ENCODE data around the gene GPC6.

GPC6 gene

DNA sequence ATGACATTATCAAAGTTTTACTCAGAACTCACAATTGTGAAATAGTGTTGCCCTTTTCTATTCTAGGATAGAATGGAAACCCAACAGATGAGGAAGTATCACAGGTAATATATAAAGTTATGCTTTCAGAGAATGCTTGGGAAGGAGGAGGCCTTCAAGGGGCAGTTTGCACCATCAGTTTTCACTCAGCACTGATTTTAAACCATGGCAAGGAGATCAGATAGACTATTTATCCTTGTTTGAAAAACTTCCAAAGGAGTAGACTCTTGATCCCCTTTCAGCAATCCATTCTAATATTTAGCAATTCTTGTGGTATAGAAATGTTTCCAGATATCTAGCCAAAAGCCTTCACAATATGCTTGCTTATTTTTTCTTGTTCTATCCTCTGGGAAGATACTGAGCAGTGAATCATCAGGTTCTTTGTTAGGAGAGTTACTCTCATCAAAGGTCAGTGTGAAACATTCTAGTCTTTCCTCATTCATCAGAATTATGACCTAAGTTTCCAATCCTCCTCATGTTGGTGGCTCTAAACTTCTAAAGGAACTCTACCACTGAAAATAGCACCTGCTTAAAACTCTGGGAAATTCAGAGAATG, 3.8 kb downstream of the GPC6 start:
- DNase-seq (ENCODE audit: low read depth in 1 of 2, low spot score in 1 of 2), result no peak

- no peak for DNase-seq (ENCODE audit: low read depth in 1 of 2, low spot score in 1 of 2)
These were observed 5.3 kb downstream of the GPC6 start for GRCh38 chr13:93231867-93232266.

- DNase-seq (ENCODE audit: low read depth in 1 of 2, low spot score in 1 of 2), result no peak
These were observed 7.4 kb downstream of the GPC6 start for GRCh38 chr13:93233997-93234416.

DNA sequence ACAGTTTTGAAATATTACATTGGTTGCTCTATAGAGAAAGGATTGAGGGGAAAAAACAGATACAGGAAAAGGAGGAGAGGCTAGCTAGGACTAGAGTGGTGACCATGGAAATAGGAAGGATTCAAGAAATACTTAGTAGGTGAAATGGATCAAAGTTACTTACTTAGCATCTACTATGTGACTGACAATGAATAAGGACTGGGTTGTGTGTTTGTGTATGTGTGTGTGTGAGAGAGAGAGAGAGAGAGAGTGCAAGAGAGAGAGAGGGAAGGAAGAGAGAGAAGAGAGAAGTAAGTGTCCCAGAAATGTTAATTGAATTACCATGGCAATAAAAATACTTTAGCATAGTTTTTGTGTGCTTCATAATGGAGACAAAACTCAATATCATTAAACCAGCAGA, 7.9 kb downstream of the GPC6 start:
- no peak for DNase-seq (ENCODE audit: low read depth in 1 of 2, low spot score in 1 of 2)

DNA sequence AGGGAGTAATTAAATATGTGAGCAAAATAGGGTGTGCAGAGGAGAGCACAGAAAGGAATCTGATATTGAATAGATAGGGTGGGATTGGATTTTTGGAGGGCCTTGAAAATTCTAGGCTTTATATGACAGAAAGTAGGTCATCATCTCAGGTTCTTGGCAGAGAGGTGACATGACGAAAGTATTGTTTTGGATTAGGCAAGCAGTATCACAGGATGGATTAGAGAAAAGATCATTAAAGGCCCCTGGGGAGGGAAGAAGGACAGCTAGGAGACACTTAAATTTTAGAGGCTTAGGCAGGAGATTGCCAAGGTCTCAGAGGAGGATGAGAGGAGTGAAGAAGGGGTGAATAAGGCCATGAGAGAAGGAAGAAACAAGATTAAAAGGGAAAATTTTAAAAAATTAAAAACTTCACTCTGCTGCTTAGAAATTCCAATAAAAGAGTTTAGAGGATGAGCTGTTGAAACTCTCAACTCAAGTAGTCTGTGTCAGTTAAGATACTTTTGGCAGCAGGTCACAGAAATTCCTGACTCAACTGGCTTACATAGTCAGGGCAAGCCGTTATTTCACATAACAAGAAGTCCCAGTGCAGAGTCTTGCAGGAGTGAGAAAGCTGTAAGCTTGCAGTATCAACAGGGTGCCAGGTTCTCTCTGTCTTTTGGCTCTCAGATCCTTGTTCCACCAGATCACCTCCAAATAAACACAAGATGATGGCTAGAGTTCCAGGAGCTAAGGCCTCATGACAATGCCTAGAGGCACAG, 8.8 kb downstream of the GPC6 start:
- no peak for DNase-seq (ENCODE audit: low read depth in 1 of 2, low spot score in 1 of 2)

DNA sequence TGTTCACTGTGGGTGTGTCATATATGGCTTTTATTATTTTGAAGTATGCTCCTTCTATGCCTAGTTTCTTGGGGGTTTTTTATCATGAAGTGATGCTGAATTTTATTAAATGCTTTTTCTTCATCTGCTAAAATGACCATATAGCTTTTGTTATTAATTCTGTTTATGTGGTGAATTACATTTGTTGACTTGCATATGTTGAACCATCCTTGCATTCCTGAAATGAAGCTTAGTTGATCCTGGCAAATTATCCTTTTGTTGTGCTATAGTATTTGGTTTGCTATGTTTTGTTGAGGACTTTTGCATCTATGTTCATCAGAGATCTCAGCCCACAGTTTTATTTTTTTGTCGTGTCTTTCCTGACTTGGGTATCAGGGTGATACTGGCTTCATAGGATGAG, 12.1 kb downstream of the GPC6 start:
- no peak for DNase-seq (ENCODE audit: low read depth in 1 of 2, low spot score in 1 of 2)

DNA sequence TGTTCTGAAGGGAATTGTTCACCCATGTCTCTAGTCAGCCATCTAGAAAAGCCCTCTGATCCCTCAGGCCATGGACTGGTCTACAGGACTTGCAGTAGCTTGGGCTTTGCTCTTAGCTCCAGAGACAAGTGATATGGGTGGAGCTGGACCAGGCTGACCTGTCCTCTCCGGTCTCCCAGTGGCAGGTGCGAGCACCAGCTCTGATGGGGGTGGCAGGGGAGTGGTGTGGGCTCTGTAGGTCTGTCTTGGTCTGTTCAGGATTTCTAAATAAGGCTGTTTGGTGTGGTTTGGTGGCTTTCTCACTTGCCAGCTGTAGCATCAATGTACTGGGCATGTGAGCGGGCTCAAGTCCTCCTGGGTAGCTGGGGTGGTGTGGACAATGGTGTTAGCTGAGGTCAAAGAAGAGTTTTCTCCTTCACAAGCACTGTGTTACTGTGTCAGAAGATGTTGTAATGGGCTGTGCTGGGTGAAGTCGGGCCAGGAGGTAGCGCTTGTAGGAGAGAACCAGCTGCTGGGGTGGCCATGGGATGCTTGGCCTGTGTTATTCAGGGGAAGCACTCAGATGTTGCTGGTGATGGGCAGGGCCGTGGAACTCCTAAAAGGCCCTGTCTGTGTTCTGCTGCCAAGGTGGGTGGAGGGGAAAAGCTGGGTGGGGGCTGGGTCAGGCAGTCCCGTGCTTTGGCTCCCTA, 16.9 kb downstream of the GPC6 start:
- no peak for DNase-seq (ENCODE audit: low read depth in 1 of 2, low spot score in 1 of 2)

- DNase-seq (ENCODE audit: low read depth in 1 of 2, low spot score in 1 of 2), result no peak
These were observed 17.7 kb downstream of the GPC6 start for GRCh38 chr13:93244141-93244917.

- no peak for DNase-seq (ENCODE audit: low read depth in 1 of 2, low spot score in 1 of 2)
These were observed 18.3 kb downstream of the GPC6 start for GRCh38 chr13:93244918-93245280.

DNA sequence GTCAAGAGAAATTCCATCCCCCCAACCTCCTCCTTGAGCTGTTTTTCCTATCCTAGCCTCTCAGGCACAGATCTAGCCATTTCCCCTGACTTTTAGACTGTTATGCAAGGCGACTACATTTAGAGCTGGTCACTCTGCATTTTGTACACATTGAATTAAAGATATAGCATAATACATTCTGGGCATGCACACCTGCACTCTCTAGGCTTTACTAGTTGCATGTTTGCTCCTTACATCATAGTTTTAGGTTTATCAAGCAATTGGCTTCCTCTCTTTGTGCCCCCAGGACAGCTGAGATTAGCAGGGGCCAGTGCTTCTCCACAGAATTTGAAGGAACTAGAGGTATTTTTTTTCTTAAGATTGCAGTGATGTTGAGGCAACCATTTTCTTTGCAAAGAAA, 19.5 kb downstream of the GPC6 start:
- no peak for DNase-seq (ENCODE audit: low read depth in 1 of 2, low spot score in 1 of 2)

DNA sequence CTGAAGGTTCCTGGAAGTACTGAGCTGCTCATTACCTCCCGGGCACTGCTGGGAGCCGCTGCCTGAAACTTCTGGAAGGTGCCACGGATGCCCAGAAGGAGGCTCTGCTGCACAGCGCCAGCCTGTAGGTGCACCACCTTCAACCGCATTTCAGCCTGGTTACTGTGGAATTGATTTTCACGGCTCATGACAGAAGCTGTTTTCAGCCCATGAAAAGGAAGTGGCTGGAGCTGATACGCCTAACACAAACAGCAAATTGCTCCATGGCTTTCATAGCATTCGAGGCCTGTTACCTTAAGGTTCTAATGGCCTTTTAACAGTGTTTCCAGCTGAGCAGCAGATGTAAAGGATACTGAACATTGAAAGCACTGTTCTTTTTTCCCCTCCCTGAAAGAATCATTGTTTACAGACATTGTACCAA, 22.0 kb downstream of the GPC6 start:
- no peak for DNase-seq (ENCODE audit: low read depth in 1 of 2, low spot score in 1 of 2)

DNA sequence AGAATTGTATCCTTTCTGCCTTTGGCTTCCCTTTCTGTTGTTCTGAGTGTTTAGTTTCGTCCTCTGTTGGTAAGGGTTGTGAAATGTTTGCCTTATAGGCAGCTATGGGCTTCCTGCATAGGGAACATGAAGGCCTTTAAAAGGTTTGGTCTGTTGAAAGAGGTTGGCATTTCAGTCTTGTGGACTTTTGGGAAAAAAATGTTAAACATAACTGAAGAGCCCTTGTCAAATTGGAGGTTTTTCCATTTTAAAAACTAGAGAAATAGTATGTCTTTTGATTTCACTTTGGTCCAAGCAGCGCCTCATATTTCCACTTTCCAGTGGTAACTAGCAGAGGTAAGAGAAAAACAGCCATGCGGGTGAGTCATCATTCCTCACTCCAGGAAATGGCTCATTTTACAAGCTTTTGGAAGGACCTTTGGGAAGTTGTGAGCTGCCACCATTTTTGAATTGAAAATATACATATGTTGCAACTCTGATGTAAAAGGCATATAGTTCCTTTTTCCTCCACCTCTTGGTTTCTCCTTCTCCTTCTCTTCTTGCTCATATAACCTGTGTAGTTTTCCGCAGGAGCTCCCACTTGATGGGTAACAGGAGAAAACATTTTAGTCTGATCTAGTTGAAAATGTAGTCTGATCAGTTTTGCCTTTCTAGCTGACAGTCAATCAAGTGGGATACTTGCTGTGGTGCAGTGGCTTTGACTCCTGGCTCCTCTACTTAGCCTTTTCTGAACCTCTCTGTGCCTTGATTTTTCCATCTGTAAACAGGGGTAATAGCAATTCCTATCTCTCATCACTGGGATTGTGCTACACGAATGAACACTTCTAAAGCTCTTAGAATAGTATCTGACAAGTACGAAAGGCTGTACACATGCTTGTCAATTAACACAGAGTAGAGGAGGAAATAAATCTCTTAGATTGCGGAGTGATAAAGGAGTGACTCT, 23.0 kb downstream of the GPC6 start:
- no peak for DNase-seq (ENCODE audit: low read depth in 1 of 2, low spot score in 1 of 2)

DNA sequence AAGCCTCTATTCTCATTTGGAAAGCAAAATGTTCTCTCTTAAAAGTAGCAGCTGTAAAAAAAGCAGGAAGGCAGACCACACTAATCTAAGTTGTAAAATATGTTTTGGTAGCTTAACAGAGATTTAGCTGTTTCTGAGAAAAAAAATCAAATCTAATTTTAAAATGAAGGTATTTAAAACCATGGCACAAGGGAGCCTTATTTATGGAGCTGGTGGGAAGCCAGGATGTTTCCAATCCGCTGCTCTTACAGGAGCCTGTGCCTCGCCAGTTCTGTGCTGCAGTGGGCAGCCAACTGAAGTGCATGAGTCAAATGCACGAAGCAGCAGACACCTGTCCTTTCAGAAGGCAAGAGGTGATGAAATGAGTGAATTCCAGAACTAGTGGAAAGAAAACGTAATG, 28.2 kb downstream of the GPC6 start:
- DNase-seq (ENCODE audit: low read depth in 1 of 2, low spot score in 1 of 2), result no peak

DNA sequence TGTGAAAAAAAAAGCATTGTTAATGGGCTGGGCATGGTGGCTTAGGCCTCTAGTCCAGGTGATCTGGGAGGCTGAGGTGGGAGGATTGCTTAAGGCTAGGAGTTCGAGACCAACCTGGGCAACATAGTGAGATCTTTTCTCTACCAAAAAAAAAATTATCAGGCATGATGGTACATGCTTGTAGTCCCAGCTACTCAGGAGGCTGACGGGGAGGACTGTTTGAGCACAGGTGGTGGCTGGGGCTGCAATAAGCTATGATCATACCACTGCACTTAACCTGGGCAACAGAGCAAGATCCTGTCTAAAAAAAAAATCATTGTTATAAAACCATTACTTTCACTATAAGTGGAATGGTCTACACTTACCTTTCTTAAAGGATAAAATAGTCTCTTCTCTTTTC, 30.4 kb downstream of the GPC6 start:
- no peak for DNase-seq (ENCODE audit: low read depth in 1 of 2, low spot score in 1 of 2)

GRCh38 chr13:93259527-93260080, 33.0 kb downstream of the GPC6 start:
- no peak for DNase-seq (ENCODE audit: low read depth in 1 of 2, low spot score in 1 of 2)

GRCh38 chr13:93260591-93260990, 34.0 kb downstream of the GPC6 start:
- no peak for DNase-seq (ENCODE audit: low read depth in 1 of 2, low spot score in 1 of 2)

DNA sequence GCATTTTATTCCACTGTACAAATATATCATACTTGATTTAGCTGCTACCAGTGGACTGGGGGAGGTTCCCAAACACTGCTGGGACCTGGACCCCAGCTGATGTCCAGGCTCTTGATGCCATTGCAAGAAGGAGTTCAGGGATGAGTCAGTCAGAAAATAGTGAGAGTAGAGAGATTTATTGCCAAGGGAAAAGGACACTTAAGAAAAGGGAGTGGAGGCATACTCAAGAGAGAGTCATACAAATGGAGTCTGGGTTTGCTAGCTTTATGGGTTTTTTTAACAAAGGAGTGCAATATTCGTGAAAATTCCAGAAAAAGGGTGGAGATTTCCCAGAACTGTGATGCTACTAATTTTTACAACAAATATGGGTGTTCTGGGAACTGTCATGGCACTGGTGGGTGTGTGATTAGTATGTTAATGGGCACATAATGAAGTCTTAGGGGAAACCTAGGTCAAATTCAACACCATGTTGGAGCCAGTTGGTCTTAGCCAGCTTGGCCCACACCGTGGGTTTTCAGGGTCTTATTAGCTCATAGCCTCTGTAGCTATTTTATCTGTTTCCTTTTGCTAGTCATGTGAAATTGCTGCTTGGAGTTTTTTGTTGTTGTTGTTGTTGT, 36.2 kb downstream of the GPC6 start:
- DNase-seq (ENCODE audit: low read depth in 1 of 2, low spot score in 1 of 2), result no peak

DNA sequence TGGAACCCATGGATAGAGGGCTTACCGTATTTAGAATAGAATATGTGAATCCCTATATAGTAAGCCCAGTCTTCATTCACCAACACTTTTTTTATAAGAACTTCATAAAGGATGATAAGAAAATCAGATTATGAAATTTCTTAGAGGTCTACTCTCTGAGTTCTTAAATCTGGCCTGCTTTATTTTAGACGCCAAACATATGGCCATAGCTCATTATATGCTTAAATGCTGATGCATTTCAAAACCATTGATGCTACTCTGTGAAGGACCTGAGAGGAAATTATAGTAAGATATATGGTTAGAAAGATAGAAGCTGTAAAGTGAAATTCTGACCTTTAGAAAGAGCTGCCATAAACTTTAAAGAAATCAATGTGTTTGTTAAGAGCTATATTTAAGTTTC, 38.3 kb downstream of the GPC6 start:
- DNase-seq (ENCODE audit: low read depth in 1 of 2, low spot score in 1 of 2), result no peak

GRCh38 chr13:93265800-93266199, 39.2 kb downstream of the GPC6 start:
- no peak for DNase-seq (ENCODE audit: low read depth in 1 of 2, low spot score in 1 of 2)

- no peak for DNase-seq (ENCODE audit: low read depth in 1 of 2, low spot score in 1 of 2)
These were observed 40.1 kb downstream of the GPC6 start for GRCh38 chr13:93266681-93267080.
